Measurements from ENCODE around the gene GSK3B.

The GSK3B gene

DNA sequence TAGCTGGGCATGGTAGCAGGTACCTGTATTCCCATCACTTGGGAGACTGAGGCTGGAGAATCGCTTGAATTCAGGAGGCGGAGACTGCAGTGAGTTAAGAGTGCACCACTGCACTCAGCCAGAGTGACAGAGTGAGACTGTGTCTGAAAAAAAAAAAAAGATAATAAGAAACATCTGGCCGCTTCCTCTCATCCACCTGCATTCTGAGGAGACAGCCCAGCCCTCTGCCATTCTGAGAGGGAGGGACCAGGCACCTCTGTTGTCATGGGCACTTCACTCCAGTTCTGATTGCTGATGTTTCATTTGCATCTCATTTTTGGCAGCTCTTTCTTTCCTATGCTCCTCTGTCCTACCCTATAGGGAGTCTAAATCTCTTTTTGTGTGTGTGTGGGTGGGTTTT lies 36.4 kb upstream of the GSK3B start:
- TF ChIP-seq, protein P1, sequence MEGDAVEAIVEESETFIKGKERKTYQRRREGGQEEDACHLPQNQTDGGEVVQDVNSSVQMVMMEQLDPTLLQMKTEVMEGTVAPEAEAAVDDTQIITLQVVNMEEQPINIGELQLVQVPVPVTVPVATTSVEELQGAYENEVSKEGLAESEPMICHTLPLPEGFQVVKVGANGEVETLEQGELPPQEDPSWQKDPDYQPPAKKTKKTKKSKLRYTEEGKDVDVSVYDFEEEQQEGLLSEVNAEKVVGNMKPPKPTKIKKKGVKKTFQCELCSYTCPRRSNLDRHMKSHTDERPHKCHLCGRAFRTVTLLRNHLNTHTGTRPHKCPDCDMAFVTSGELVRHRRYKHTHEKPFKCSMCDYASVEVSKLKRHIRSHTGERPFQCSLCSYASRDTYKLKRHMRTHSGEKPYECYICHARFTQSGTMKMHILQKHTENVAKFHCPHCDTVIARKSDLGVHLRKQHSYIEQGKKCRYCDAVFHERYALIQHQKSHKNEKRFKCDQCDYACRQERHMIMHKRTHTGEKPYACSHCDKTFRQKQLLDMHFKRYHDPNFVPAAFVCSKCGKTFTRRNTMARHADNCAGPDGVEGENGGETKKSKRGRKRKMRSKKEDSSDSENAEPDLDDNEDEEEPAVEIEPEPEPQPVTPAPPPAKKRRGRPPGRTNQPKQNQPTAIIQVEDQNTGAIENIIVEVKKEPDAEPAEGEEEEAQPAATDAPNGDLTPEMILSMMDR (IDR thresholded peaks at IDR 0.05; ENCODE audit: borderline replicate concordance, insufficient read depth, low read depth, low read length): no peak
- H3K4me3 ChIP-seq (ENCODE audit: low read depth, low read length): no peak overlapping the region

GRCh38 chr3:120129718-120130513 lies 35.7 kb upstream of the GSK3B start:
- H3K4me3 ChIP-seq (ENCODE audit: low read depth, low read length): no peak overlapping the region
- TF ChIP-seq, protein P1 (IDR thresholded peaks at IDR 0.05; ENCODE audit: borderline replicate concordance, insufficient read depth, low read depth, low read length): no peak

DNA sequence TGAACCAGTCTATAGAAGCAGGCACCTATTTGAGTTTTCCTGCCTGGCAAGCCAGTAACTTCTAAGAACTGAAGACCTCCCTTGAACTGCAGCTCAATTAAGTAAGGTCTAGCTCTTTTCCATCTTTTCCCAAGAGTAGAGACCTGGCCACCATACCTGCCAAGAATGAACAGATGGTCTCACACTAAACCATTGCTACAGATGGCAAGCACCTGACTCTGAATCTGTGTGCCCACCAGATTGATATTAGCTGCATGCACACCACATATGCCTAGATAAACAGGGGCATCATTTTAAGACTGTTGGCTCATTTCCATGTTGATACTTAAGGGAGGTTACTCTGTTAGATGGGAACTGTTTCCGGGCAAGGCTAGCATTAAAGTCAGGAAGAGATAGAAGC lies 34.8 kb upstream of the GSK3B start:
- TF ChIP-seq, protein P1 (IDR thresholded peaks at IDR 0.05; ENCODE audit: borderline replicate concordance, insufficient read depth, low read depth, low read length): no peak
- no peak overlapping the region for H3K4me3 ChIP-seq (ENCODE audit: low read depth, low read length)

GRCh38 chr3:120125992-120126391 lies 31.7 kb upstream of the GSK3B start:
- TF ChIP-seq, protein P1 (IDR thresholded peaks at IDR 0.05; ENCODE audit: borderline replicate concordance, insufficient read depth, low read depth, low read length): no peak
- no peak overlapping the region for H3K4me3 ChIP-seq (ENCODE audit: low read depth, low read length)

DNA sequence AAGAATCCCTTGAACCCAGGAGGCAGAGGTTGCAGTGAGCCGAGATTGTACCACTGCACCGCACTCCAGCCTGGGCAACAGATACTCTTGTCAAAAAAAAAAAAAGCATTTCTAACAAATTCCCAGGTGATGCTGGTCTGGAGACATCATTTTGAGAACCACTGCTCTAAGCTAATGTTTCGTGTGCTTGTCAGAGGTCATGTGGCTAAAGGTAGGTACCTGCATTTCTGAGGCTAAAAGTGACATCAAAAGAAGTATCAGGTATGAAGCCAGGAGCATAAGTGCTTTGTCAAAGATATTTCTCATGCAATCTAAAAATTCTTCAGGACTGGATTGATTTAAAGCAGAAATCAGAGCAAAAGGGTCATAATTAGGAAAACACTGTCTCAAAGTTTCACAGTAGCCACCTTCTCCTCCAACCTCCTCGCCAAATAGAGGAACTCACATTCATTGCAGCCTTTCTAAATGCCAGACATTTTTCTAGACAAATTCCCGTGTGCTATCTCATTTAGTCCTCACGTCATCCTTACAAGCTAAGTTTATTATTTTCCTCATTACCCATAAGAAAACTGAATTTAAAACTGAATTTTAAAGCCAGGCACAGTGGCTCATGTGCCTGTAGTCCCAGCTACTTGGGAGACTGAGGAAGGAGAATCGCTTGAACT lies 25.7 kb upstream of the GSK3B start:
- H3K4me3 ChIP-seq (ENCODE audit: low read depth, low read length): no peak overlapping the region
- TF ChIP-seq, protein P1 (IDR thresholded peaks at IDR 0.05; ENCODE audit: borderline replicate concordance, insufficient read depth, low read depth, low read length): no peak

DNA sequence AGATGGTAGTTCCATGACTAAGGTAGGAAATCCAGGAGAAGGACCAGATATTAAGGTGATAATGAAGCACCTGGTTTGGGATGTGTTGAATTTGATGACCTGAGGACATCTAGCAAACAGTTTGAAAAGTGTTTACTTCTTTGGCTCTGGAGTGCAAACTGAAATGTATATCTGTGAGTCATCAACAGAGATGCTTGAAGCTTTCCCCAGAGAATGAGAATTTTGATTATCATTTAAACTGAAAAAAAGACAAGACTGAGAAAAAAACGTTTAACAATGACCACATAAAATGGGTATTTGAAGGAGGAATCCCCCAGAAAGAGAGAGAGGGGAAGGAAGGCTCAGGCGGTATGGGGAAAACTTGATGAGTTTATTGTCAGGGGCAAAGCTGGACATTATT lies 20.7 kb upstream of the GSK3B start:
- H3K4me3 ChIP-seq (ENCODE audit: low read depth, low read length): no peak overlapping the region
- TF ChIP-seq, protein P1 (IDR thresholded peaks at IDR 0.05; ENCODE audit: borderline replicate concordance, insufficient read depth, low read depth, low read length): no peak

DNA sequence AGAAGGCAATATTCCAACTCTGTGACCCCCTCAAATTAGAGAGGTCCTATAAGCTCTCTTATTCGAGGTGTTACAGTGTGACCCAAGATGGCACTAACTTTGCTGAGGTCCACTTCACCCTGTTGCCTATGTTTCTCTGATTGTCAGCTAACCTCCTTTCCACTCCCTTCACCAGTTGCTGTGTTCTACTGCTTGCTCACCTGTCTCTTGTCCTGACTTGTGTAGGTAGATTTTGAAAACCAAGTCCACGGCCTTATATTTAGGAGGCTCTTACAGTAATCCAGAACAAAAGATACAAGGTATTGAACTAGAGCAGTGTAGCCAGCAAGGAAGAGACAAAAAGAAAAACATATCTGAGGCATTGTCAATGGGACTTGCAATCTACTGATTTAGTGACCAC lies 20.1 kb upstream of the GSK3B start:
- no peak overlapping the region for H3K4me3 ChIP-seq (ENCODE audit: low read depth, low read length)
- TF ChIP-seq, protein P1 (IDR thresholded peaks at IDR 0.05; ENCODE audit: borderline replicate concordance, insufficient read depth, low read depth, low read length): no peak

All from GM12875 (cell line).